NB4 (cell line): ENCODE results near the gene RBM19.

Experiments used
- DNase-seq: peaks from one replicate; pipeline ENCODE4 v3.0.0; 2010; ENCODE audit warnings: low read depth
- H3K4me3 ChIP-seq: one replicate; pipeline ENCODE4 v1.5.1; 2011; ENCODE audit warnings: mild to moderate bottlenecking, low read depth, low read length, moderate library complexity
- CTCF ChIP-seq: IDR thresholded peaks from one replicate; pipeline ENCODE4 v1.5.1; 2012; ENCODE audit warnings: low read depth, low read length
- MAX ChIP-seq: IDR thresholded peaks from 2 replicates; pipeline ENCODE4 v1.6.1; 2011; ENCODE audit warnings: low read depth, low read length
- MYC ChIP-seq: IDR thresholded peaks from 2 replicates; pipeline ENCODE4 v1.6.1; 2011; ENCODE audit warnings: low read depth, low read length
- POLR2A ChIP-seq: IDR thresholded peaks from 2 replicates; pipeline ENCODE4 v1.6.1; 2011; ENCODE audit warnings: mild to moderate bottlenecking; ENCODE audit not compliant: insufficient read length; ENCODE audit errors: extremely low read depth

Gene RBM19

DNA sequence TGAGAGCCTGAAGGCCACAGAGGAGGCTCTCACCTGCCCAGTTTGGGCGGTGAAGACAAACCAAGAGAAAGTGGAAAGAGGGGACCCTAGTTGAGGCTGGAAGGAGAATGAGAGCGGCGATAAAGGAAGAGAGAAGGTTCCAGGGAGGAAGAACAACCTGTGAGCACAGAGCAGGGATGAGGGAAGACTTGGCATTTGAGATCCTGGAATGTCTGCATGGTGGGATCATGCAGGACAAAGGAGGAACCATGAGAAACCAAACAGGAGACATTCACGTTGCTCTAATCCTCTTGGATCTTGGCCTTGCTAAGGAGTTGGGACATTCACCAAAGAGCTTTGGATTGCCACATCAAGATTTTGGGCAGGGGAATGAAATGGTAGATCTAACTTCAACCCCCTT is 22.9 kb upstream of the RBM19 start:
- TF ChIP-seq POLR2A (no peak), MYC (no peak), MAX (no peak), CTCF (no peak)
- no peak for DNase-seq
- H3K4me3 ChIP-seq, result no peak overlapping the region

DNA sequence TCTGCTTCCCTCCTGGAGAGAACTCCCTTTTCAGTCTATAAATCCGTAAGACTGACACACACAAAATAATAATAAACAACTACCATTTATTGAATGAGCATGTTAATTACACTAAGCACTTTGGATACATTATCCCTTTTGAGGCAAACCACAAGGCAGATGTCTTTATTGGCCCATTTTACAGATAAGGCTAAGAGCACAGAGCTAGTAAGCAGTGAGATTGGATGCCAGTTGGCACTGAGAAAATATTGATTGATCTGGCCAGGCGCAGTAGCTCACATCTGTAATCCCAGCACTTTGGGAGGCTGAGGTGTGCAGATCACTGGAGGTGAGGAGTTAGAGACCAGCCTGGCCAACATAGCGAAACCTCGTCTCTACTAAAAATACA is 21.9 kb upstream of the RBM19 start:
- DNase-seq, result no peak
- TF ChIP-seq CTCF, result no peak
- TF ChIP-seq MYC, result no peak
- no peak for TF ChIP-seq POLR2A
- TF ChIP-seq MAX, result no peak
- no peak overlapping the region for H3K4me3 ChIP-seq

- TF ChIP-seq MAX (no peak), CTCF (no peak), POLR2A (no peak), MYC (no peak)
- no peak for DNase-seq
- H3K4me3 ChIP-seq, result no peak overlapping the region
These were observed 21.3 kb upstream of the RBM19 start for GRCh38 chr12:113987261-113988063.

DNA sequence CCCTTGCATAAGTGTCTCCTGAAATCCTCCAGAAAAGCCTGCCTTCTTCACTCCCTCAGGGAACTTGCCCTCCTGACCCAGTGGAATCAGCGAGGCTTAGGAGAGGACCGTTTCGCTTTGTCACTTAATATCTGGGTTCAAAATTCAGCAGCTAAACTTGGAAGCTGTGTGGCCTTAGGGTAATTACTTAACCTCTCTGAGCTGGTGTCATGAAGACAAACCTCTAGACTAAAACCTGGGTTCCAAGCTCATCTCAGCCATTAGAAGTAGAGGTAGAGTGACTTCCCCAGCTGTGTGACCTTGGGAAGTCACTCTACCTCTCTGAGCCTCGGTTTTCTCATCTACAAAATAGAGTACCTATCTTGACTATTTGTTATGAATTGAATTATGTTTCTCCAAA is 18.3 kb upstream of the RBM19 start:
- H3K4me3 ChIP-seq, result no peak overlapping the region
- TF ChIP-seq MYC (no peak), MAX (no peak), CTCF (no peak), POLR2A (no peak)
- no peak for DNase-seq

DNA sequence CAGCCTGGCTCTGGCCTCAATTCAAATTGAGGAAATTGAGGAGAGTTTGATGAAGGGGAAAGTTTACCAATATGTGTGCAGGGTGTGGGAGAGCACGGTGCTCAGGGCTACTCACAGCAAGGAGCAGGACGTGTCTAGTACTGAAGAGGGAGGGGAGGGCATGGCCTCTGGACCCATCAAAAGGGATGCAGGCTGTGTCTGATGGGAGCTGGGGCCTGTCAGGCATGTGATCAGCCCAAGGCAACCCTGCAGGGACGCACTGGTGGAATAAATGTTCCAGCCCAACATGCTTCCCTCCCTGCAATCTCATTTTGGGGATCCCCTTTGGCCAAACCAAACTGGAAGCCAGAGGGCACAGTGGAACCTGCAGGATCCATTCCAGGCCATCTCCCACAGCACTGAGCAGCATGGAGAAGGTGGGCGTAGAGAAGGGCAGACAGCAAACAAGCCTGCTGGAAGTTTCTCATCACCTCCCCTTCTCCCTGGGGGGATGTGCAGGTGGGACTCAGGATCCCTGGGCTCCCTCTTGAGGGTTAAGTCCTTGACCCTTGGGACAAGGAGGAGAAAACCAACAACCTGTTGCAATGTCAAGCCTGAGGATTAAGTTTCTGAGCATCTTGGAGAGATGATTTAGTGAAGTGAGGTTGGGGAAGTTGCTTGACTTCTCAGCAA is 17.8 kb upstream of the RBM19 start:
- DNase-seq, result no peak
- no peak overlapping the region for H3K4me3 ChIP-seq
- TF ChIP-seq POLR2A (no peak), MYC (no peak), MAX (no peak), CTCF (no peak)
